ENCODE results near the gene PPP1R26. TPM values are rescaled to one million over a fixed set of nuclear protein-coding genes. Genes with fewer than 3 reads are reported as not detected.
"Not testable (repeated sequence)": the region's sequence is repeated elsewhere in the genome, so short reads cannot be mapped to it uniquely, and the experiment has no call there.

The PPP1R26 gene
- total and polyA plus RNA-seq, 2 of the 13 experiments (the other 11 are each of a cell fraction or from before 2014, with no cell fraction given): 8.6 to 11.6 TPM

DNA sequence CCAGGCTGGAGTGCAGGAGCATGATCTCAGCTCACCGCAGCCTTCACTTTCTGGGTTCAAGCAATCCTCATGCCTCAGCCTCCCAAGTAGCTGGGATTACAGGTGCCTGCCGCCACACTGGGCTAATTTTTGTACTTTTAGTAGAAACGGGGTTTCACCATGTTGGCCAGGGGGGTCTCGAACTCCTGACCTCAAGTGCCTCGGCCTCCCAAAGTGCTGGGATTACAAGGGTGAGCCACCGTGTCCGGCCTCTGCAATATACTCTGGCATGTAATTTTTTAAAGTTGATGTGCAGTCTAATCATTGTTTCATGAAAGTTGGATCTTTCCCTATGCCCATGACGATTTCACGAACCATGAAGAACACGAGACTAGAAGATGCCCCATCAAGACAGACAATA lies 28.6 kb upstream of the PPP1R26 start (continued):
- TF ChIP-seq, protein P1, sequence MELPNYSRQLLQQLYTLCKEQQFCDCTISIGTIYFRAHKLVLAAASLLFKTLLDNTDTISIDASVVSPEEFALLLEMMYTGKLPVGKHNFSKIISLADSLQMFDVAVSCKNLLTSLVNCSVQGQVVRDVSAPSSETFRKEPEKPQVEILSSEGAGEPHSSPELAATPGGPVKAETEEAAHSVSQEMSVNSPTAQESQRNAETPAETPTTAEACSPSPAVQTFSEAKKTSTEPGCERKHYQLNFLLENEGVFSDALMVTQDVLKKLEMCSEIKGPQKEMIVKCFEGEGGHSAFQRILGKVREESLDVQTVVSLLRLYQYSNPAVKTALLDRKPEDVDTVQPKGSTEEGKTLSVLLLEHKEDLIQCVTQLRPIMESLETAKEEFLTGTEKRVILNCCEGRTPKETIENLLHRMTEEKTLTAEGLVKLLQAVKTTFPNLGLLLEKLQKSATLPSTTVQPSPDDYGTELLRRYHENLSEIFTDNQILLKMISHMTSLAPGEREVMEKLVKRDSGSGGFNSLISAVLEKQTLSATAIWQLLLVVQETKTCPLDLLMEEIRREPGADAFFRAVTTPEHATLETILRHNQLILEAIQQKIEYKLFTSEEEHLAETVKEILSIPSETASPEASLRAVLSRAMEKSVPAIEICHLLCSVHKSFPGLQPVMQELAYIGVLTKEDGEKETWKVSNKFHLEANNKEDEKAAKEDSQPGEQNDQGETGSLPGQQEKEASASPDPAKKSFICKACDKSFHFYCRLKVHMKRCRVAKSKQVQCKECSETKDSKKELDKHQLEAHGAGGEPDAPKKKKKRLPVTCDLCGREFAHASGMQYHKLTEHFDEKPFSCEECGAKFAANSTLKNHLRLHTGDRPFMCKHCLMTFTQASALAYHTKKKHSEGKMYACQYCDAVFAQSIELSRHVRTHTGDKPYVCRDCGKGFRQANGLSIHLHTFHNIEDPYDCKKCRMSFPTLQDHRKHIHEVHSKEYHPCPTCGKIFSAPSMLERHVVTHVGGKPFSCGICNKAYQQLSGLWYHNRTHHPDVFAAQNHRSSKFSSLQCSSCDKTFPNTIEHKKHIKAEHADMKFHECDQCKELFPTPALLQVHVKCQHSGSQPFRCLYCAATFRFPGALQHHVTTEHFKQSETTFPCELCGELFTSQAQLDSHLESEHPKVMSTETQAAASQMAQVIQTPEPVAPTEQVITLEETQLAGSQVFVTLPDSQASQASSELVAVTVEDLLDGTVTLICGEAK (IDR thresholded peaks at IDR 0.05): no peak
- TF ChIP-seq, protein P1 (CRISPR knock-in tag; IDR thresholded peaks at IDR 0.05): no peak
- no peak for TF ChIP-seq ZNF383 (CRISPR knock-in tag; IDR thresholded peaks at IDR 0.05; ENCODE audit: borderline replicate concordance)
- TF ChIP-seq, protein P2, sequence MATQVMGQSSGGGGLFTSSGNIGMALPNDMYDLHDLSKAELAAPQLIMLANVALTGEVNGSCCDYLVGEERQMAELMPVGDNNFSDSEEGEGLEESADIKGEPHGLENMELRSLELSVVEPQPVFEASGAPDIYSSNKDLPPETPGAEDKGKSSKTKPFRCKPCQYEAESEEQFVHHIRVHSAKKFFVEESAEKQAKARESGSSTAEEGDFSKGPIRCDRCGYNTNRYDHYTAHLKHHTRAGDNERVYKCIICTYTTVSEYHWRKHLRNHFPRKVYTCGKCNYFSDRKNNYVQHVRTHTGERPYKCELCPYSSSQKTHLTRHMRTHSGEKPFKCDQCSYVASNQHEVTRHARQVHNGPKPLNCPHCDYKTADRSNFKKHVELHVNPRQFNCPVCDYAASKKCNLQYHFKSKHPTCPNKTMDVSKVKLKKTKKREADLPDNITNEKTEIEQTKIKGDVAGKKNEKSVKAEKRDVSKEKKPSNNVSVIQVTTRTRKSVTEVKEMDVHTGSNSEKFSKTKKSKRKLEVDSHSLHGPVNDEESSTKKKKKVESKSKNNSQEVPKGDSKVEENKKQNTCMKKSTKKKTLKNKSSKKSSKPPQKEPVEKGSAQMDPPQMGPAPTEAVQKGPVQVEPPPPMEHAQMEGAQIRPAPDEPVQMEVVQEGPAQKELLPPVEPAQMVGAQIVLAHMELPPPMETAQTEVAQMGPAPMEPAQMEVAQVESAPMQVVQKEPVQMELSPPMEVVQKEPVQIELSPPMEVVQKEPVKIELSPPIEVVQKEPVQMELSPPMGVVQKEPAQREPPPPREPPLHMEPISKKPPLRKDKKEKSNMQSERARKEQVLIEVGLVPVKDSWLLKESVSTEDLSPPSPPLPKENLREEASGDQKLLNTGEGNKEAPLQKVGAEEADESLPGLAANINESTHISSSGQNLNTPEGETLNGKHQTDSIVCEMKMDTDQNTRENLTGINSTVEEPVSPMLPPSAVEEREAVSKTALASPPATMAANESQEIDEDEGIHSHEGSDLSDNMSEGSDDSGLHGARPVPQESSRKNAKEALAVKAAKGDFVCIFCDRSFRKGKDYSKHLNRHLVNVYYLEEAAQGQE (IDR thresholded peaks at IDR 0.05; ENCODE audit: borderline replicate concordance in 1 of 2, low read depth in 1 of 2, low read length in 2 of 2): no peak

DNA sequence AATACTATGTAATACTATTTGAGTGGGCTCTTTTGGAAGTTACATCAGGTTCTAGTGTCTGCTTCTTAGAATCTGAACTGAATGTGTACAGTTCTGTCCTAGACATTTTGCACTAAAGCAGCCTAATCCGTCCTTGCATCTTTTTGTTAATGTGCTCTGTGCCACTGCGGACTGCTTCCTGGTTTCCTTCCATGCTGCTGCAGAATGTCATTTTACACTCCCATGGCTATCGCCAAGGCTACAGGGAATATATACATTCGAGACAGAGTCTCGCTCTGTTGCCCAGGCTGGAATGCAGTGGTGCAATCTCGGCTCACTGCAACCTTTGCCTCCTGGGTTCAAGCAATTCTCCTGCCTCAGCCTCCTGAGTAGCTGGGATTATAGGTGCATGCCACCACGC lies 27.7 kb upstream of the PPP1R26 start:
- peaks cover 5 to 49% of the 10 kb centered on the region in 2 experiments; a peak in 3 of 5 replicates for H3K27me3 ChIP-seq (ENCODE audit: control insufficient read depth in 1 of 2, insufficient read depth in 2 of 2, low read length in 2 of 2)
- H3K4me3 ChIP-seq (replicated peaks in 1 of 3; ENCODE audit: insufficient read depth in 1 of 3, low read depth in 2 of 3, low read length in 3 of 3); BruUV-seq (replicated peaks); CTCF ChIA-PET (ENCODE audit: low intra/inter-chr PET ratio, low total read pairs); H3K27ac ChIP-seq (ENCODE audit: extremely low read length, insufficient read depth, low read length); ATAC-seq; DNase-seq (ENCODE audit: low spot score); POLR2A ChIA-PET; H3K4me1 ChIP-seq (ENCODE audit: insufficient read depth, low read length); intact Hi-C loops (cut with micrococcal nuclease; ENCODE audit: unreplicated experiment); H2AFZ ChIP-seq (ENCODE audit: low read length); H3K79me2 ChIP-seq (ENCODE audit: insufficient read depth, low read length); H4K20me1 ChIP-seq (ENCODE audit: insufficient read depth, low read length); in situ Hi-C loops (cut with HindIII; ENCODE audit: extremely low pct_ligation_motif_present, low pct_unique_long_range_greater_than_20kb); FAIRE-seq; H3K9me3 ChIP-seq (ENCODE audit: low read length); H3K36me3 ChIP-seq (replicated peaks in 1 of 2; ENCODE audit: control insufficient read depth in 1 of 2, insufficient read depth in 2 of 2, low read length in 2 of 2); H3K4me2 ChIP-seq (ENCODE audit: low read depth, low read length); H3K9ac ChIP-seq (ENCODE audit: insufficient read depth, low read depth, low read length): not testable (repeated sequence)
- 2% methylated on average over 5 of the region's 7 CpGs for WGBS (ENCODE audit: low lambda C conversion rate)

Data from HepG2 (cell line).